Measurements from ENCODE around the gene HSD17B7. TPM values are rescaled to one million over a fixed set of nuclear protein-coding genes. Genes with fewer than 3 reads are reported as not detected.

Gene HSD17B7
- total RNA-seq, 2 experiments from 2014 or later = 33.9 to 37.1 TPM

DNA sequence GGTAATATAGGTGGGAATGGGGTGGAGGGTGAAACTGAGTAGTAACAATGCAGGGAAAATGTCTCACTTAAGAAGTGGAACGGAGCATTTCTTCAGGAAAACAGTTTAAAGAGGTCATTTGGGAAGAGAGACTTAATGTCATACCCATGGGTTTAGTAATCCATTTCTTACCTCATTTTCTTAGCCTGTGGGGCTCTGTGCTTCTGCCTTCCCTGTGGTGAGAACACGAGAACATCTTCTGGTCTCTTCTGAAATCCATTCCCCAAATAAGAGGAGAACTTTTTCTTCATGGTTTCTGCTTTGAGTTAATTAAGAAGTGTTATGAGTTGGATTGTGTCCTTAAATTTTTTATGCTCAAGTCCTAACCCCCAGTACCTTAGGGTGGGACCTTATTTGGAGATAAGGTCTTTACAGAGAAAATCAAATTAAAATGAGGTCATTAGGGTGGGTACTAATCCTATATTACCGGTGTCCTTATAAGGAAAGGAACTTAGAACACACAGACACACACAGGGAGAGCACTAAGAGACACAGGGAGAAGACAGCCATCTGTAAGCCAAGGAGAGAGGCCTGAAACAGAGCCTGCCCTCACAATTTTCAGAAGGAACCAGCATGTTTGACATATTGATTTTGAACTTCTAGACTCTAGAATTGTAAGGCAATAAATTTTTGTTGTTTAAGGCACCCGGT lies 65.1 kb downstream of the HSD17B7 start:
- Mint-ChIP-seq H3K36me3 (no peaks in the 10 kb centered on the region), H3K27me3 (peaks cover 19% of the 10 kb centered on the region), H3K27ac (no peak overlapping the region), H3K4me1 (no peaks in the 10 kb centered on the region), H3K9me3 (ENCODE audit: low read depth) (no peaks in the 10 kb centered on the region), H3K4me3 (no peak overlapping the region)
- ATAC-seq (no peak), DNase-seq (no peak)
- CTCF ChIA-PET = interaction anchor here (1.5 to 2.7 kb wide), 2 partner anchors 8 to 460 kb away, joined by 10 to 18 read pairs; no protein-coding TSS in a partner anchor

DNA sequence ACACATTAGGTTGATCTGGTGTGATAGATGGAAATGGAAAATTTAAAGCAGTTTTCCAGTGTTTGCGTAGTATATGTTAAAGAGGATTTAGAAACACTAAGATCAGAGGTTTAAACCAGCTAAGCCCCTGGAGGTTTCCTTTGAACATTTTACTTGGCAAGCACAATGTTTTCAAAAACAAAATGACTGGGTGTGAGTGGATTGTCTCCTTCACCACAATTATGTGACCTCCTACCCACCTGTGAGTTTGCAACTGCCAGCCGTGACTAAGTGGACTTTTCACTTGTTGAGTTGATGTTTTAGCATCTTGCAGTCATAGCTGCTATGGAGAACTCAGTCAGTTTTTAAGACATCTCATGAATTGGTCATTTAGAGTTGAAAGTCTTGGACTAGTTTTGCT lies 65.8 kb downstream of the HSD17B7 start:
- no peaks in the 10 kb centered on the region for H3K9me3 Mint-ChIP-seq (ENCODE audit: low read depth)
- peaks cover 14% of the 10 kb centered on the region for H3K27me3 Mint-ChIP-seq
- ATAC-seq (no peak), DNase-seq (no peak)
- H3K27ac Mint-ChIP-seq = no peak overlapping the region
- CTCF ChIA-PET = interaction anchor here (1.5 kb wide), 1 partner anchor 9 kb away, joined by 10 read pairs; no protein-coding TSS in a partner anchor
- H3K4me3 Mint-ChIP-seq = no peak overlapping the region
- no peaks in the 10 kb centered on the region for H3K36me3 Mint-ChIP-seq
- no peaks in the 10 kb centered on the region for H3K4me1 Mint-ChIP-seq

DNA sequence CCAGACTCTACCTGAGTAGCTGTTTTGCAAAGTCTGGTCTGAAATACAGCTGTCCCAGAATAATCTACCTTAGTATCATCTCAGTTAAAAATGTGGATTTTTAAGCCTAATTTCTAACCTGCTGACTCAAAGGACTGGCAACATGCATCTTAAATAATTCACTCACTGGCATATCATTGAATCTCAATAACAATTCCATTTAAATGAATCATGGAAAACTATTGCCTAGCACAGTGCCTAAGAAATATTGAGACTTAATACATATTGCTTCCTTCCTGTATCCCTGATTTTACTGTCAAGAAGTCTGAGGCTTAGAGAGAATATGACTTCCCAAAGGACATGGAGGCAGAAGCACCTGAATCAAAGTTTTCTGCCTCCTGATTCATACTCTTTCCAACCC lies 67.3 kb downstream of the HSD17B7 start:
- H3K27me3 Mint-ChIP-seq = peaks cover 10% of the 10 kb centered on the region
- H3K4me3 Mint-ChIP-seq = no peak overlapping the region
- H3K27ac Mint-ChIP-seq = no peak overlapping the region
- H3K36me3 Mint-ChIP-seq = no peaks in the 10 kb centered on the region
- no peaks in the 10 kb centered on the region for H3K9me3 Mint-ChIP-seq (ENCODE audit: low read depth)
- no peaks in the 10 kb centered on the region for H3K4me1 Mint-ChIP-seq
- DNase-seq (no peak), ATAC-seq (no peak)
- CTCF ChIA-PET = no interaction called here

DNA sequence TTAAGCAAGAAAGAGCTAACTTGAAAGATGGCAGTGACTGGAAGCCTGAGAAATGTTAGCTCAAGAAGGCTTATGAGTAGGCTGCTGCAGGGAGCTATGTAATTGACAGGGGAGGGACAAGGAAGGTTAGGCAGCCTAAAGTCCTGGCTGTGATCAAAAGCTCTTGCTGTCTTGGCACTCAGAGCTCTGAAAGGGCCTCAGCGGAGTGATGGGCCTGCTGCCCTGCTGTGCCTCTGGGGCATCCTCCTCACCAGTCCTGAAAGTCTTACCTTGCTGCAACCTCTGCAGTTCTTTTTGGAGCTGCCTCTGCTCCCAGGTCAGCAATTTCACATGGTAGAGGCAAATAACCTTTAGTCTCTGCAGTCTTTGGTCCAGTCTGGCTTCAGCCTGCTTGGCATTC lies 68.7 kb downstream of the HSD17B7 start:
- H3K36me3 Mint-ChIP-seq = no peaks in the 10 kb centered on the region
- no peaks in the 10 kb centered on the region for H3K9me3 Mint-ChIP-seq (ENCODE audit: low read depth)
- no peak overlapping the region for H3K27ac Mint-ChIP-seq
- DNase-seq = no peak
- CTCF ChIA-PET = interaction anchor here (1.7 kb wide), 1 partner anchor 13 kb away, joined by 4 read pairs; no protein-coding TSS in a partner anchor
- no peak for ATAC-seq
- no peaks in the 10 kb centered on the region for H3K4me1 Mint-ChIP-seq
- no peak overlapping the region for H3K4me3 Mint-ChIP-seq
- peaks cover 20% of the 10 kb centered on the region for H3K27me3 Mint-ChIP-seq

DNA sequence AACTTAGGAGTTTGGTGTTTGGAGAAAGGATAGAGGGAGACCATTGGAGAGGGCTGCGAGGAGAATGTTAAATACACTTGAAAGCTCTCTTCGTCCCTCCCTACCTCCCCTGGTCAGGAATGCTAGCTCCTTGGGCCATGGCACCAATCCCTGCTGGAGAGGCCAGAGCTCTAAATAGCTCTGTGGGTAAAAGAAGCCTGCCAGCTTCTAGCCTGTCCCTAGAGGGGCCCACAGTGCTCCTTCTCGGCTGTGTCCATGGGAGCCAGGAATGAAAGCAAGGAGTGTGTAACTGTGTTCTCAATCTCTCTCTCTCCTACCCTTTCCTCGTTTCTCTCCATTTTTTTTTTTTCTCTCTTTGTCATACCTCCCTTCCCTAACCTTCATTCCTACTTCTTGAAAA lies 70.6 kb downstream of the HSD17B7 start, which contains the start of gene CCDC190:
Gene CCDC190, minus strand, starts transcription at position 75 of the 400 bp plus-strand sequence. CDS start 1,529 bp downstream, outside the sequence.
- no peak within 1 kb of the TSS for H3K4me3 Mint-ChIP-seq
- no peaks in the 10 kb centered on the region for H3K9me3 Mint-ChIP-seq (ENCODE audit: low read depth)
- no peak within 1 kb of the TSS for H3K27ac Mint-ChIP-seq
- peaks cover 21% of the 10 kb centered on the region for H3K27me3 Mint-ChIP-seq
- ATAC-seq = no peak
- H3K4me1 Mint-ChIP-seq = no peaks in the 10 kb centered on the region
- CTCF ChIA-PET = interaction anchor here (1.0 to 1.7 kb wide), 3 partner anchors 13 to 455 kb away, joined by 3 to 6 read pairs (median 3); no protein-coding TSS in a partner anchor
- no peaks in the 10 kb centered on the region for H3K36me3 Mint-ChIP-seq
- DNase-seq = no peak

DNA sequence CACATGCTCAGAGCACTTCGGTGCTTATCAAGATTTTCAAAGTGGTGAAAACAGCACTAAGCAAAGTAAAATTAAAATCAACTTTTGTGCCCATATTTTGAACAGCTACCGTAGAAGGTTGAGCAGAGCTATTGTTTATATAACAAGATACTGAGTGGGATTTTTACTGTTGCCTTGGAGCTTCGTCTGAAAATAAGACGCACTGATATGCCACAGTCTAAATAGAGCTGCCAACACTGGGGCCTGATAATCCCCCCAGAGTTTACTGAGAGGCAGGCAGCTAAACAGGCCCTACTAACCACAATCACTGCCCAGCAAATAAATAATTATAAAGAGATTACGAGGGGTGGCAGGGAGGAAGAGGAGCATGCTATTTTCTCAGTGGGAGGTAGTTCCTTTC lies 71.1 kb downstream of the HSD17B7 start:
- no peak for ATAC-seq
- no peaks in the 10 kb centered on the region for H3K4me1 Mint-ChIP-seq
- CTCF ChIA-PET = interaction anchor here (1.0 to 1.7 kb wide), 2 partner anchors 13 to 15 kb away, joined by 3 to 6 read pairs; no protein-coding TSS in a partner anchor
- H3K36me3 Mint-ChIP-seq = no peaks in the 10 kb centered on the region
- no peaks in the 10 kb centered on the region for H3K9me3 Mint-ChIP-seq (ENCODE audit: low read depth)
- H3K27me3 Mint-ChIP-seq = peaks cover 21% of the 10 kb centered on the region
- no peak for DNase-seq
- no peak overlapping the region for H3K27ac Mint-ChIP-seq
- H3K4me3 Mint-ChIP-seq = no peak overlapping the region

Other genes starting within 250 kb of the HSD17B7 start
- gene UAP1, start 229.0 kb upstream of the HSD17B7 start, total RNA-seq = 10 to 100 TPM; 14.1 to 23.5 TPM
- gene DDR2, start 158.2 kb upstream of the HSD17B7 start, total RNA-seq = under 1 TPM; 0.16 to 0.18 TPM
- not detected for gene CCDC190, start 70.5 kb downstream of the HSD17B7 start, total RNA-seq